ENCODE data around the gene UGGT1.

The UGGT1 gene

DNA sequence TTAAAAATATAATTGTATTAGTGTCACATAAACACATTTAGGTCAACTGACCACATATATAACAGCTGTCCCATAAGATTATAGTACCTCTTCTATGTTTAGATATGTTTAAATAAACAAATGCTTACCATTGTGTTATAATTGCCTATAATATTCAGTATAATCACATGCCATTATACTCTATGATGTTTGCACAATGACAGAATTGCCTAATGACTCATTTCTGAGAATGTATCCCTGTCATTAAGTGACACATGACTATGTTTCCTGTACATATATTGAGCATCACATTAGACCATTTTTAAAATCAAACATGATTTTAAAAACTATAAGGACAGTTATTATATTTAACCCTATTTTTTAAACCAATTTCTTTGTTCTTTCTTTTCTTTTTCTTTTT lies 137.9 kb downstream of the UGGT1 start:
- no peak for TF ChIP-seq CTCF (IDR thresholded peaks at IDR 0.05)

DNA sequence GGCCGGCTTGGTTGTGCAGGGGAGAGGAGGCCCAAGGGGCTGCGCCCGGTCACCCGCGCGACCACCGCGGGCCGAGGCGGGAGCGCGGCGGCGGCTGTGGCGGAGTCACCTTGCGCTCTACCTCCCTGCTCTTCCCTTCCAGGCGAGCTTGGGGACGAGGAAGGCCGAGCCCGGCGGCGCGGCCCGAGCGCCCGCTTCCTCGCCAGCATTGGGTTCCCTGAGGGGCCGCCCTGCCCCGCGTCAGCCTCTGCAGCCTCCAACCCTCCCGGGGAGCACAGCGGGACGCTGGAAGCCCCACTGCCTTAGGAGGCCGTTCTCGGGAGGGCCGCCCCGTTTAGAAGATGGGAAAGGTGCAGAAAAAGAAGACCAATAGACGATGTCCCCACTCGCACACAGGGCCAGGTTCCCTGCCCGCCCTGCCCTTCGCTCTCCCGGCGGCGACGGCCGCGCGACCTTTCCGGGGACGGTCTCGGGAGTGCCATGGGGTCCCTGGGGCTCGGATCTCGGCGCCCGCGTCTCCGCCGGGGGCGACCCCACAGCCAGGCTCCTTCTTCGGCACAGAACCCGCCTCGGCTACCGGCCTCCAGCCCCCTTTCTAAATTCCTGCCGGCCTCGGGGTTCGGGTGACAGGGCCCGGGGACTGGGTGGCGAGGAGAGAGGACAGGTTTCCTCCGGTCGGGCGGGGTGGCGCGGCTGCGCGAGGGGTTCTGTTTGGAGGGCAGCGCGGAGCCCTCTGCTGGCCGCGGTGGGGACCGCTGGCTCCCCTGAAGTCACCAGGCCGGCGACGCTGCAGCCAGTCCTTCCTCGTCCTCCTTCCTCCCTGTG lies 142.2 kb downstream of the UGGT1 start:
- peak; percentile 82 for TF ChIP-seq CTCF (IDR thresholded peaks at IDR 0.05)

DNA sequence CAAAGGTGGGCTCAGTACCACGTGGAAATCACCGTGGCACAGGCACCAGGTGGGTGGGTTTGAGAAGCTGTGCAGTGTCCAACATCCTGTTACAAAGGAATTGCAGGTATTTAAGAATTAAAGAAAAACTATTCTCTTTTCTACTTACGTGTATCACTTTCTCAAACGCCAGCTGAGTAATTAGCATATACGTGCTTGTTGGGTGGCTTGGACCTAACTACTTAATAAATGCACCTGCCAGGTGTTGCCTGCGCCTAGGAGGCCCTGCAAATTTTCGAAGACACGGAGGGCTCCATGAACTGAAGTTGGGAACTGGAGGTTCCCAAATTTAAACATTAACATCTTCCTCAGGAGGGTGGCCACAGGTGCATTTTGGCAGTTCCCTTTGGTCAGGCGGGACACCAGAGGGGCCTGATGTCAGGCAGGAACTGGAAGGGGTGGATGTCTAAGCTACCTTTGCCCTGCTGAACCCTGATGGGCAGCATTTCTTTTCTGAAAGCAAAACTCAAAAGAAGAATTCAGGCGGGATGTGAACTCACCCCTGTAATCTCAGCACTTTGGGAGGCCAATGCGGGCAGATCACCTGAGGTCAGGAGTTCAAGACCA lies 142.9 kb downstream of the UGGT1 start:
- TF ChIP-seq CTCF (IDR thresholded peaks at IDR 0.05) = no peak

GRCh38 chr2:128234613-128235012 lies 143.6 kb downstream of the UGGT1 start:
- TF ChIP-seq CTCF (IDR thresholded peaks at IDR 0.05) = no peak

DNA sequence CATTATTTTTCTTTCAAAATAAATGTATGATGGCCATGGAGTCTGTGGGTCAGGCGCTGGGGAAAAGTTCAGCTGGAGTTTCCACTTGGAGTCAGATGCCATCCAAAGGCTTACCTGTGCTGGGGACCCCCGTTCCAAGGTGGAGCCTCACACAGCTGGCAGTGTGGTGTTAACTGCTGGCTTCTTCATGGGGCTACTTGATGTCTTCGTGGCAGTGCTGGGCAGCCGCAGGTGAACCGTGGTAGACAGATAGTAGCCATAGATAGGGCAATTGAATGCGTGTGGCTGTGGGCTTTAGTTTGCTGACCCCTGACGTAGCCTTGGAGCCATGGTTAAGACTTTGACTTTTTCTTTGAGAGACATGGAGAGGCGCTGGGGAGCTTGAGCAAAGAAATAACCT lies 144.6 kb downstream of the UGGT1 start:
- TF ChIP-seq CTCF (IDR thresholded peaks at IDR 0.05) = no peak

GRCh38 chr2:128236491-128237035 lies 145.6 kb downstream of the UGGT1 start:
- TF ChIP-seq CTCF (IDR thresholded peaks at IDR 0.05) = no peak

DNA sequence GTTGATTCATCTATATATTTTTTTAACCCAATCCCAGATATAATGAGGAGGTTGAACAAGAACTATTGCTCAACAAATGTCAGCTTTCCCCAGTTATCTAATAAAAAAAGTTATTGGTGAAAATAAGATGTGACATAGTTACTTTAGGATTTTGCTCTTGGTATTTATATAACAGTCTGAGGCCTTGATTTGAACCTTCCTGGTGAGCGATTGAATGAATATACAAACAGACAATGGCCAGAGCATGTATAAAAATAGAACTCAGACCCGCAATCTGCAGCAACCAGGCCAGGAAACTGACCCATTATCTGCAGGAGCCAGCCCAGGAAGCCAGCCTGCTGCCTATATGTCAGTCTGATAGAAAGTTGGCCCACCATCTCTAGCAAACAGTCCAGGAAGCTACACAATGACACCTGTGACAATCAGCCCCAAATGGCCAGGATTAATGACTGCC lies 146.1 kb downstream of the UGGT1 start:
- TF ChIP-seq CTCF (IDR thresholded peaks at IDR 0.05) = no peak

All from LNCAP (cell line).